Measurements from ENCODE around the gene RPLP2.
A peak's percentile ranks its signal among the peaks of the same experiment; 100 is the strongest.

The RPLP2 gene

DNA sequence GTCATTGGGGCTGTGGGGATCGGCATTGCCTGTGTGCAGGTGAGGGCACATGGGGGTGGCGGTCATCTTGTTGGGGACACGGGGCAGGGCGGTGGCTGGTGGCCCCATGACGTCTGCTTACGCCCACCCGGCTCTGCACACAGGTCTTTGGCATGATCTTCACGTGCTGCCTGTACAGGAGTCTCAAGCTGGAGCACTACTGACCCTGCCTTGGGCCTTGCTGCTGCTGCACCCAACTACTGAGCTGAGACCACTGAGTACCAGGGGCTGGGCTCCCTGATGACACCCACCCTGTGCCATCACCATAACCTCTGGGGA lies 28.2 kb downstream of the RPLP2 start:
- no peak for TF ChIP-seq ZFX (IDR thresholded peaks at IDR 0.05)
- no peak for TF ChIP-seq CTCF (conservative IDR thresholded peaks at IDR 0.05)
- H3K27ac ChIP-seq, result no peak overlapping the region

DNA sequence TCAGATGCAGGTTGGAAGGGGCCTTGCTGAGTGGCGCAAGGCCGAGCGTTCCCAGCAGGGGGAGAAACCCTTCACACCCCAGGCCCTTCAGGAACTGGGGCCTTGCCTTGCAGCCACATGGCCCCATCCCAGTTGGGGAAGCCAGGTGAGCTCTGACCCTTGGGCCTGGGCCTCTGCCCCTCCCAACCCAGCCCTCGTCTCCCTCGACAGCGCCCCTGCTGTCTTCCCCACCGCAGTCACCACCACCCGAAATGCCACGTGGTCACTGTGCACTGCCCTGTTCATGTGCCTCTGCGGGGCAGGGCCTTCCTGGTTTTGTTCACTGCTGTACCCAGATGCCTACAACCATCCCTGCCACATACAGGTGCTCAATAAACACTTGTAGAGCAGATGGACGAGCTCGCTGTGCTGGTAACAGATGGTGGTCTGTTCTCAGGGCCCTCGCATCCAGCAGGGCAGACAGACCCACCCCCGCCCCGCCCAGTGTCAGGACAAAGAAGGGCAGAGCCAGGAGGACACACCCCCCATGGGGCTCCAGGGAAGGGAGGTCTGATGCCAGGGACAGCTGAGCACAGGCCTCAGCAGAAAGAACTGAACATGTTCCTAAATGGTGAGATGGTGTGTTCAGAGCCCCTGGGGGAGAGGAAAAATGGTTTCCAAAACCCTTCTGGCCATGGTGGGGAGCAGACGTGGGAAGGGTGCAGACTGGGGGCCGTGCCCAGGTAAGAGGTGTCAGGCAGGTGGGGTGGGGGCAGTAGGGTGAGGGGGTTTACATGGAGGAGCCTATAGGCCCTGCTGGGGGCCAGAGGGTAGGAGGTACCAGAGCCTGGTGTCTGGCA lies 28.9 kb downstream of the RPLP2 start:
- TF ChIP-seq CTCF (conservative IDR thresholded peaks at IDR 0.05), result no peak; the same call in 1 of the 2 replicates
- no peak for TF ChIP-seq ZFX (IDR thresholded peaks at IDR 0.05)
- H3K27ac ChIP-seq, result no peak overlapping the region

DNA sequence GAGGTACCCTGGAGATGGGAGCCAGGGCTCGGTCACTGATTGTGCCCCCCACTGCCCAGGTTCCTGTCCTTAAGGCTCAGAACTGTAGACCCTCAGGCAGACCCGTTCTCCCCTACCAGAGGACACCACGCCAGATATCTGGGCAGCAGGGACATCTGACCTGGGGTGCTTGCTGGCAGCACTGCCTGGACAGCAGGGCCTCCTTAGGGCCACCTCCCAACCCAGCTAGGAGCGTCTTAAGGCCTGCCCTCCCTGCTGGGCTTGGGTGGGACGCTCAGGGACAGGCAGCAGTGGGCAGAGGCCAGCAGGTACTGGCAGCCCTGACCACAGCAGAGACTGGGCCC lies 29.5 kb downstream of the RPLP2 start:
- H3K27ac ChIP-seq, result no peak overlapping the region
- no peak for TF ChIP-seq ZFX (IDR thresholded peaks at IDR 0.05)
- TF ChIP-seq CTCF (conservative IDR thresholded peaks at IDR 0.05), result no peak

DNA sequence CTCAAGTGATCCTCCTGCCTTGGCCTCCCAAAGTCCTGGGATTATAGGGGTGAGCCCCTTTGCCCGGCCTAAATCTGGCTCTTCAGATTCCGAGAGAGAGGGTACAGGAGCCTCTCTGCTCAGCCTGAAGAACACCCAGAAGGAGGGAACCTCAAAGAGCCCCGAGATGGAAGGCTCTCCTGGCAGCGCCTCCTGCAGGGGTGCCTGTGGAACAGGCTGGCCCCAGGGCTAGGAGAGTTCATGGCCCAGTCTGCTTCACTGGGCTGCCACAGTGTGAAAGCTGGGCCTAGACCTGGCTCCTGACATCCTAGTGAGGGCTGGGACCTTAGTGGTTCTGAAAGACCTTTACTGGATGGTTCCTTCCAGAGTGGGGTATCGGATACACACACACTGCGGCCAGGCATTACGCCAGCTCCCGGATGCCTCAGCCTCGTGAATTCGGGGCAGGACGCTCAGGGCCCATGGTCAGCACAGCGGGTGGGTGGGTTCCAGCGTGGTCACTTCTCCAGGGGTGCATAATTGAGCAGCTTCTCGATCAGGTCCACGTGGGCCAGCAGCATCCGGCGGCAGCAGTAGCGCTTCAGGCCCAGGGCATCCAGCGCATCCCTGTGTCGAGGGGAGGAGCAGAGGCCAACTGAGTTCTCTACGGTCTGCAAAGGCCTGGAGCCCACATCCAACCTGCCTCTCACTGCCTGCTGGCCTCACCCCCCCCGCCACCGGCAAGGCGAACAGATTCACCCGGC lies 30.3 kb downstream of the RPLP2 start:
- TF ChIP-seq ZFX (IDR thresholded peaks at IDR 0.05), result no peak
- TF ChIP-seq CTCF (conservative IDR thresholded peaks at IDR 0.05), result no peak; the same call in 1 of the 2 replicates
- peak overlapping the region; percentile 86; the same call in 1 of the 2 replicates for H3K27ac ChIP-seq

DNA sequence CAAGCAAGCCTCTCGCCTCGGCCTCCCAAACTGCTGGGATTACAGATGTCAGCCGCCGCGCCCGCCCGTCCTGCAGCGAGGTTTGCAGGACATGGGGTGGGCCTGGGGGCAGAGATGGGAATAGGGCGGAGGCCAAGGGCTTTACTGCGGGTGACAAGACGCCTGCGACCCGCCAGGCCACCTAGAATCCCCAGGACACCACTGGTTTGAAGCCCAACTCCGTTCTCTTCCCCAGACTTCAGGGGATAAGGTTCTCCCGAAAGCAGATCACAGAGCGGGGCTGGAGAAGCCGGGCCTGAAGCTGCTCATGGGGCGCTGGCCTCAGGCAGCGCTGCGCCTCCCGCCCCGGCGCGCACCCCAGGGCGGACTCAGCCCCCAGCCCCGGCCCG lies 32.2 kb downstream of the RPLP2 start:
- H3K27ac ChIP-seq, result peak overlapping the region; percentile 86
- TF ChIP-seq CTCF (conservative IDR thresholded peaks at IDR 0.05) (no peak), ZFX (IDR thresholded peaks at IDR 0.05) (no peak; the same call in 1 of the 2 replicates)

DNA sequence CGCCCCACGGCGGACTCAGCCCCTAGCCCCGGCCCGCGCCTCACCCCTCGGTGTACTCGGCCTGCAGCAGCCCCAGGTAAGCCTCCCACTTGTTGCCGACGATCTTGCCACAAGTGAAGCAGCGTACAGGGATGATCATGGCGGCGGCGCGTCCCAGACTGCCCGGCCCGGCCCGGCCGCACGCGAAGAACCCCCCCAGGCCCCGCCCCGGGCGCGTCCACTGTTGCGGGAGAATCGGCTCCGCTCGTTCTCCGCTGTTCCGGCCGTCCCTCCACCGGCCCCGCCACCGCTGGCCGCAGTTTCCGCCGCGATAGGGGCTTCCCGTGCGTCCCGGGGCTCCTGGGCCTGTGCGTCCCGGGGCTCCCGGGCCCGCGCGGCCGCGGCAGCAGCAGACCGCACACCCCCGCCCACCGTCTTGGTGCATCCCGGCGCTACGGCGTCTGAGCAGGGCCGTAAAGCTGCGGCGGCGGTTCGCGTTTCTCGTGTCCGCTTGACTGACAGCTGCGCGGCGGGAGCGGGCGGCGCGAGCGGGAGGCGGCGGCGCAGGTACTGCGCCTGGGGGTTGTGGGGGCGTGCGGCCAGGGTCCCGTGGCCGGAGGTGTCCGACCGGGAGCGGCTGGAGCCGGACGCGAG lies 32.7 kb downstream of the RPLP2 start, which contains the start of the genes POLR2L and TSPAN4:
TSS of gene POLR2L (minus strand) at position 160 of the 633 bp plus-strand sequence. CDS start at position 139, 21 bp downstream.
TSS of gene TSPAN4 (plus strand) at position 483 of the 633 bp plus-strand sequence. CDS start 7,453 bp downstream, outside the sequence.
- H3K27ac ChIP-seq, result peak within 1 kb of the TSS; percentile 86
- no peak for TF ChIP-seq CTCF (conservative IDR thresholded peaks at IDR 0.05)
- peak; percentile 81; the same call in 1 of the 2 replicates for TF ChIP-seq ZFX (IDR thresholded peaks at IDR 0.05)

Data from C4-2B (cell line).